ENCODE measurements around the gene MOV10.
"Not testable (repeated sequence)": the region's sequence is repeated elsewhere in the genome, so short reads cannot be mapped to it uniquely, and the experiment has no call there.

The MOV10 gene

GRCh38 chr1:112729011-112729410, 54.6 kb downstream of the MOV10 start:
- H3K27me3 ChIP-seq (ENCODE audit: insufficient read depth, poor library complexity, severe bottlenecking); H3K27ac ChIP-seq (replicated peaks); DNase-seq (ENCODE audit: low read depth in 1 of 2, low spot score in 1 of 2); H3K4me3 ChIP-seq (replicated peaks; ENCODE audit: insufficient read depth, low read length): not testable (repeated sequence)

- TF ChIP-seq SPI1 (IDR thresholded peaks at IDR 0.05; ENCODE audit: borderline replicate concordance, low read depth) (no peak), REST (IDR thresholded peaks at IDR 0.05; ENCODE audit: insufficient replicate concordance, low read depth) (no peak), CTCF (IDR thresholded peaks at IDR 0.05; ENCODE audit: insufficient read depth, low read length) (no peak), POLR2AphosphoS5 (IDR thresholded peaks at IDR 0.05; ENCODE audit: low read depth) (no peak), GABPA (IDR thresholded peaks at IDR 0.05; ENCODE audit: low read depth) (no peak)
- Histone ChIP-seq H3K4me3 (replicated peaks; ENCODE audit: insufficient read depth, low read length) (no peak overlapping the region), H3K27ac (replicated peaks) (no peak overlapping the region), H3K27me3 (ENCODE audit: insufficient read depth, poor library complexity, severe bottlenecking) (no peaks in the 10 kb centered on the region)
- no peak for DNase-seq (ENCODE audit: low read depth in 1 of 2, low spot score in 1 of 2)
Measured at GRCh38 chr1:112729909-112730308, 55.5 kb downstream of the MOV10 start.

GRCh38 chr1:112731451-112731850, 57.0 kb downstream of the MOV10 start:
- no peak for TF ChIP-seq GABPA (IDR thresholded peaks at IDR 0.05; ENCODE audit: low read depth)
- no peak for TF ChIP-seq POLR2AphosphoS5 (IDR thresholded peaks at IDR 0.05; ENCODE audit: low read depth)
- TF ChIP-seq SPI1 (IDR thresholded peaks at IDR 0.05; ENCODE audit: borderline replicate concordance, low read depth): no peak
- no peak for TF ChIP-seq CTCF (IDR thresholded peaks at IDR 0.05; ENCODE audit: insufficient read depth, low read length)
- no peak for TF ChIP-seq REST (IDR thresholded peaks at IDR 0.05; ENCODE audit: insufficient replicate concordance, low read depth)
- Histone ChIP-seq H3K27ac (replicated peaks) (no peak overlapping the region), H3K4me3 (replicated peaks; ENCODE audit: insufficient read depth, low read length) (no peak overlapping the region), H3K27me3 (ENCODE audit: insufficient read depth, poor library complexity, severe bottlenecking) (no peaks in the 10 kb centered on the region)
- no peak for DNase-seq (ENCODE audit: low read depth in 1 of 2, low spot score in 1 of 2)

- TF ChIP-seq CTCF (IDR thresholded peaks at IDR 0.05; ENCODE audit: insufficient read depth, low read length) (no peak), REST (IDR thresholded peaks at IDR 0.05; ENCODE audit: insufficient replicate concordance, low read depth) (no peak), SPI1 (IDR thresholded peaks at IDR 0.05; ENCODE audit: borderline replicate concordance, low read depth) (no peak), GABPA (IDR thresholded peaks at IDR 0.05; ENCODE audit: low read depth) (no peak), POLR2AphosphoS5 (IDR thresholded peaks at IDR 0.05; ENCODE audit: low read depth) (no peak)
- no peak overlapping the region for H3K27ac ChIP-seq (replicated peaks)
- no peaks in the 10 kb centered on the region for H3K27me3 ChIP-seq (ENCODE audit: insufficient read depth, poor library complexity, severe bottlenecking)
- DNase-seq (ENCODE audit: low read depth in 1 of 2, low spot score in 1 of 2): no peak
- no peak overlapping the region for H3K4me3 ChIP-seq (replicated peaks; ENCODE audit: insufficient read depth, low read length)
Measured at GRCh38 chr1:112735752-112736151, 61.3 kb downstream of the MOV10 start.

Measured in HL-60 (cell line).